Measurements from ENCODE around the gene PYGO1. TPM values are rescaled to one million over a fixed set of nuclear protein-coding genes. Genes with fewer than 3 reads are reported as not detected.

The PYGO1 gene
- total RNA-seq, 1 donor from 2014 or later = 5.5 TPM

GRCh38 chr15:55618387-55618786 lies 30.2 kb upstream of the PYGO1 start:
- DNase-seq (ENCODE audit: low read depth) (no peak), FAIRE-seq (no peak)
- Histone ChIP-seq H3K79me2 (ENCODE audit: insufficient read depth, low read length) (no peaks in the 10 kb centered on the region), H4K20me1 (ENCODE audit: insufficient read depth, low read length) (no peaks in the 10 kb centered on the region), H3K9ac (ENCODE audit: low read length) (no peak overlapping the region), H2AFZ (ENCODE audit: low read depth, low read length) (no peak overlapping the region), H3K9me3 (ENCODE audit: insufficient read depth, low read depth, low read length) (no peaks in the 10 kb centered on the region), H3K4me1 (ENCODE audit: insufficient read depth, low read length) (no peaks in the 10 kb centered on the region), H3K4me3 (ENCODE audit: insufficient read depth, low read depth, low read length) (no peak overlapping the region), H3K27me3 (ENCODE audit: insufficient read depth, low read length) (no peaks in the 10 kb centered on the region), H3K27ac (ENCODE audit: low read depth, low read length) (no peak overlapping the region), H3K4me2 (ENCODE audit: low read length) (no peak overlapping the region), H3K36me3 (ENCODE audit: insufficient read depth, low read length) (no peaks in the 10 kb centered on the region)
- H3K36me3 Mint-ChIP-seq (ENCODE audit: low read depth, unreplicated experiment) = peaks cover 7% of the 10 kb centered on the region
- H3K27me3 Mint-ChIP-seq (ENCODE audit: low read depth, unreplicated experiment) = no peaks in the 10 kb centered on the region
- no peaks in the 10 kb centered on the region for H3K4me1 Mint-ChIP-seq (ENCODE audit: low read depth, unreplicated experiment)
- TF ChIP-seq EZH2 (IDR thresholded peaks at IDR 0.05; ENCODE audit: insufficient read depth, low read length) (no peak), CTCF (IDR thresholded peaks at IDR 0.05; ENCODE audit: insufficient read depth, low read depth, low read length) (no peak)
- no peak overlapping the region for H3K4me3 Mint-ChIP-seq (ENCODE audit: unreplicated experiment)
- H3K27ac Mint-ChIP-seq (ENCODE audit: unreplicated experiment) = no peak overlapping the region
- no peaks in the 10 kb centered on the region for H3K9me3 Mint-ChIP-seq (ENCODE audit: unreplicated experiment)

- no peaks in the 10 kb centered on the region for H3K4me1 ChIP-seq (ENCODE audit: insufficient read depth, low read length)
- no peak for DNase-seq (ENCODE audit: low read depth)
- TF ChIP-seq EZH2 (IDR thresholded peaks at IDR 0.05; ENCODE audit: insufficient read depth, low read length) (no peak), CTCF (IDR thresholded peaks at IDR 0.05; ENCODE audit: insufficient read depth, low read depth, low read length) (no peak)
- Mint-ChIP-seq H3K36me3 (ENCODE audit: low read depth, unreplicated experiment) (peaks cover 10% of the 10 kb centered on the region), H3K4me3 (ENCODE audit: unreplicated experiment) (no peak overlapping the region), H3K27ac (ENCODE audit: unreplicated experiment) (no peak overlapping the region), H3K4me1 (ENCODE audit: low read depth, unreplicated experiment) (no peaks in the 10 kb centered on the region), H3K27me3 (ENCODE audit: low read depth, unreplicated experiment) (no peaks in the 10 kb centered on the region), H3K9me3 (ENCODE audit: unreplicated experiment) (no peaks in the 10 kb centered on the region)
- H3K9ac ChIP-seq (ENCODE audit: low read length) = no peak overlapping the region
- FAIRE-seq = no peak
- no peaks in the 10 kb centered on the region for H4K20me1 ChIP-seq (ENCODE audit: insufficient read depth, low read length)
- H3K4me3 ChIP-seq (ENCODE audit: insufficient read depth, low read depth, low read length) = no peak overlapping the region
- no peaks in the 10 kb centered on the region for H3K9me3 ChIP-seq (ENCODE audit: insufficient read depth, low read depth, low read length)
- H3K4me2 ChIP-seq (ENCODE audit: low read length) = no peak overlapping the region
- H3K27me3 ChIP-seq (ENCODE audit: insufficient read depth, low read length) = no peaks in the 10 kb centered on the region
- H3K36me3 ChIP-seq (ENCODE audit: insufficient read depth, low read length) = no peaks in the 10 kb centered on the region
- H3K27ac ChIP-seq (ENCODE audit: low read depth, low read length) = no peak overlapping the region
- H2AFZ ChIP-seq (ENCODE audit: low read depth, low read length) = no peak overlapping the region
- no peaks in the 10 kb centered on the region for H3K79me2 ChIP-seq (ENCODE audit: insufficient read depth, low read length)
These were observed 27.3 kb upstream of the PYGO1 start for GRCh38 chr15:55615445-55615844.

- Histone ChIP-seq H3K36me3 (ENCODE audit: insufficient read depth, low read length) (no peaks in the 10 kb centered on the region), H3K4me1 (ENCODE audit: insufficient read depth, low read length) (no peaks in the 10 kb centered on the region), H3K4me3 (ENCODE audit: insufficient read depth, low read depth, low read length) (no peak overlapping the region), H3K4me2 (ENCODE audit: low read length) (no peak overlapping the region), H3K9me3 (ENCODE audit: insufficient read depth, low read depth, low read length) (no peaks in the 10 kb centered on the region), H4K20me1 (ENCODE audit: insufficient read depth, low read length) (no peaks in the 10 kb centered on the region), H3K27ac (ENCODE audit: low read depth, low read length) (no peak overlapping the region), H3K27me3 (ENCODE audit: insufficient read depth, low read length) (no peaks in the 10 kb centered on the region), H3K9ac (ENCODE audit: low read length) (no peak overlapping the region), H3K79me2 (ENCODE audit: insufficient read depth, low read length) (no peaks in the 10 kb centered on the region), H2AFZ (ENCODE audit: low read depth, low read length) (no peak overlapping the region)
- H3K9me3 Mint-ChIP-seq (ENCODE audit: unreplicated experiment) = no peaks in the 10 kb centered on the region
- H3K27me3 Mint-ChIP-seq (ENCODE audit: low read depth, unreplicated experiment) = no peaks in the 10 kb centered on the region
- peaks cover 3% of the 10 kb centered on the region for H3K36me3 Mint-ChIP-seq (ENCODE audit: low read depth, unreplicated experiment)
- no peak overlapping the region for H3K27ac Mint-ChIP-seq (ENCODE audit: unreplicated experiment)
- DNase-seq (ENCODE audit: low read depth) (no peak), FAIRE-seq (no peak)
- no peak overlapping the region for H3K4me3 Mint-ChIP-seq (ENCODE audit: unreplicated experiment)
- TF ChIP-seq CTCF (IDR thresholded peaks at IDR 0.05; ENCODE audit: insufficient read depth, low read depth, low read length) (no peak), EZH2 (IDR thresholded peaks at IDR 0.05; ENCODE audit: insufficient read depth, low read length) (no peak)
- H3K4me1 Mint-ChIP-seq (ENCODE audit: low read depth, unreplicated experiment) = no peaks in the 10 kb centered on the region
These were observed 25.6 kb upstream of the PYGO1 start for GRCh38 chr15:55613727-55614126.
